ENCODE results near the gene REV3L.
"Not testable (repeated sequence)": the region's sequence is repeated elsewhere in the genome, so short reads cannot be mapped to it uniquely, and the experiment has no call there.

REV3L gene

DNA sequence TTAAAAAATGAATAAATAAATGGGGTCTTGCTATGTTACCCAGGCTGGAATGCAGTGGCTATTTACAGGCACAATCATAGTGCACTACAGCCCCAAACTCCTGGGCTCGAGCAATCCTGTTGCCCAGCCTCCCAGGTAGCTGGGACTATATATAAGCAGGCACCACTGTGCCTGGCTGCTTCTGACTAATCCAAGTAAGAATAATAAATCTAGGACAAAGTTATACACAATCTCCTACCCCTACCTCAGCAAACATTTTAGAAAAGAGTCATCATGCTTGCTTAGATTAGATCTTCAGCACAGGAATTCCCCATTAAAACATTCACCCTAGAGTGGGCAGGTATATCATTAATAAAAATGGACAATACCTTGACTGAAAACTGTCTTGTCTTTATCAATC, 124.6 kb downstream of the REV3L start:
- no peak for DNase-seq

DNA sequence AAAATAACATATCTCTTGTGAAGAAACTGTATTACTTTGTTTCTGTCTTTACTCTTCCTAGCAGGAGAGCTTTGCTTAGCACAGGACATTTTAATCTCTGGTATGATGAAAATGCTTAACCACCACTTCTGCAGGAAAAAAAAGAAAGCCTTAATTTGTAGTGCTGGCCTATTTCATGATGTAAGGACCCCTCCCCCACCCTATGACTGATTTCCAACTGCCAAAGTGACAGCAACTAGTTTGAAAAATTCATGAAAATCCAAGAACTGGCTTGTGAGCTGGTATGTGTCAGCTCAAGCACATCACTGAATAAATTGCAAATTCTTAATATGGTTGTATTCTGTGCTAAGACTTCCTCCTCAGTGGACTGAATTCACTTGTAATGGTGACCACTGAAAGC, 125.3 kb downstream of the REV3L start:
- peak; percentile 48 for DNase-seq

DNA sequence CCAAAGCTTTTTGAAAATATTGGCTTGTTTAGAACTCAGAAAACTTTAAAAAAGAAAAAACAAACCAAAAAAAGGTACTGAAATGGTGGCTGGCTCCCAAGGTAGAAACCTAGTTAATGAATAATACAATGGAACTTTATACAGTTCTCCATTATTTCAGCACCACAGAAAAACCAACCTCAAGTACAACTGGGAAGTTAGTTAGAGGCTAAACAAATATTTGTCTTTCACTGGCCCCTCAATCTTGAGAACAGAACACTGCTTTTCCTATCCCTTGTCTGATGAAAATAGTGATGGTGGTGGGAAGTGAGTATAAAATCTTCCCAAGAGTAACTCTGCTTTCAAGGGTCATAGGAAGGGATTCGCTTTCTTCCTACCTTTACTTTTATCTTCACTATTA, 126.5 kb downstream of the REV3L start:
- DNase-seq = no peak

DNA sequence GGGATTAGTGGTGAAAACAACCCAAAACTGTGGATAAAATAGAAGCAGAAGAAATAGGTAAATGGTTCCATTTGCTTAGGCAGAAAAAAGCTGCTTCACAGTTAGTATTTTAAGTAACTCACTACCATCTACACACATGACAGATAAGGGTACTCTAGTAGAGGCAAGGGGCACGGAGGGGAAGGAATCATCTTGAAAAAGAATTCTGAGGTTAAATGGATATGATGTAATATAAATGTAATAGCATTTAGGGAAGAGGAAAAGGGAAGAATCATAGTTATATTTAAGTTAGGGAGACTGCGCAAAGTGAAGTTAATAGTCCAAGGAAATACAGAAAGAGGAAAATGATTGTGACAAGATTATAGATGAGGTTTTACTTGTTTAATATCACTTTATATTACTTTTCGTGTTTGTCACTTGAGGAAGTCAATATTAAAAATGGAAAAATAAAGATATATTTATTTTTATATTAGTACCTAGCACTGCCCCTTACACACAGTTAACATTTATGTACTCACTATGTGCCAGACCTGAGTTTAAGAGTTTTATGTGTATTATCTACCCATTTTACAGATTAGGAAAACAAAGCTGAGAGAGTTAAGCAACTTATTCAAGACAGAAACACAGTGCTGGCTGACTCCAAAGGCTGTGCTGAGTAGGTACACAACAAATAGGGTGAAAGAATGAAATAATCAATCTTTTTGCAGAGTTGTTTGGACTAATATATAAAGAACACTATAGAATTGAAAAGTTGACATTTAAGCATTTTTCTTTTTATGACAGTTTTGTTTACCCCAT, 128.1 kb downstream of the REV3L start:
- DNase-seq = no peak

DNA sequence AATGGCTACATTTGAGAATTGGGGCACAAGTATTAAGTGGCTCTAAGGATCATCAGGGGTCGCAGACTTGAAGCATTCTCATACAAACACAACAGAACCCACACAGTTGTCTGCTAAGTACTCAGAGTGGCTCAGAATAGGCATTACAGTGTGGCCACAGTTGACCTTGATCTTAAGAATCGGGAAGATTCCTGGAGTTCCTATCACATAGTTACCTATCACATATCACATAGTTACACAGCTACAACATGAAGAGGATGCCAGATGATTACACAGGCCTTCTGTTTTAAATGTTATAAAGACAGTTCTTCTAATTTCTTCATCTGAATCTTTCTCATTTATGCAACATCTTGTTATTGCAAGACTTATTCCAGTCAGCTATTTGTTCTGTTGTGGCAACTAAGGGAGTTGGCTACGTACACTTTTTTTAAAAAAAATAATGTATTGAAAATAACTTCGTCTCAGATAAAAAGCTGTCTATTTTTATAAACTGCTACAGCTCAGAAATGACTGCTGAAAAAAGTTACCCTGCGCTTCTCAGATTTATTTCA, 129.0 kb downstream of the REV3L start:
- no peak for DNase-seq

DNA sequence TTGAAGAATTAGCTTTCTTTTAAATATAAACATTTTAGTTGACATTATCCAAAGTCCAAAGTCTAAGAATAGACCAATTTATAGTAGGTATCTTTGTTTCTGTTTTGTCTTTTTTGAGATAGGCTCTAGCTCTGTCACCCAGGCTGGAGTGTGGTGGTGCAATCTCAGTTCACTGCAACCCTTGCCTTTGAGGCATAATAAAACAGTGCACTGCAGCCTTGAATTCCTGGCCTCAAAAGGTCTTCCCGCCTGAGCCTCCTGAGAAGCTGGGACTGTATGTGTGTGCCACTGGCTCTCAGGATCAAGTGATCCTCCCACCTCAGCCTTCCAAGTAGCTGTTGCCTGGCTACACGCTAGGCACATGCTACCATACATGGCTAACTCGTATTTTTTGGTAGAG, 135.4 kb downstream of the REV3L start:
- DNase-seq = no peak

DNA sequence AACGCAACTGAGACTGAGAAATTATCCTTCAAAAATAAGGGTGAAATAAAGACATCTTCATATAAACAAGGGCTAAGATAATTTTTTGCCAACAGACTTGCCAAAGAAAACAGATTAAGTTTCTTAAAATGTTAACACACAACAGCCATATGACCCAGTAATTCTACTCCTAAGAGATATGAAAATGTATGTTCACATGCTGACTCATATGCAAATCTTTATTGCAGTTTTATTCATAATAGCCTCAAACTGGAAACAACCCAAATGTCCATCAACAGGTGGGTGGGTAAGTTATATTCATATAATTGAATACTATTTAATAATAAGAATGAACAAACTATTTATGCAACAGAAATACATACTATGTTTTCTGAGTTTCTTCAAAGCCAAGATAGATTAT, 140.1 kb downstream of the REV3L start:
- DNase-seq = no peak

DNA sequence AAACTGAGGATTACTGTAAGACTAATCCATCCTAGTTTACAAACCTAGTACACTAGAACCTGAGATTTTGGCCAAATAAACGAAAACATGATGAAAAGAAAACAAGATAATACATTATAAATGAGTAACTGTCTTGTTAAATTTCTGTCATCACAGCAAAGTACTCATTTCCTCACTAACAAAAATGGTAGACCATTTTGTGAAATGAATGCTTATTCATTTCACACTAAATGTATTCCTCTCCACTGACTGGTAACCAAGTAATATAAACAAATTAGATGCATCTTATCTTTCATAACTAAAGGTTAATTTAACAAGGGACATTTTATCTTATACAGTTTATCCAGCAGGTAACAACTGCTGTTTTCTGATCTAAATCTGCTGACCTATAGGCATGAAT, 143.7 kb downstream of the REV3L start:
- DNase-seq = no peak

DNA sequence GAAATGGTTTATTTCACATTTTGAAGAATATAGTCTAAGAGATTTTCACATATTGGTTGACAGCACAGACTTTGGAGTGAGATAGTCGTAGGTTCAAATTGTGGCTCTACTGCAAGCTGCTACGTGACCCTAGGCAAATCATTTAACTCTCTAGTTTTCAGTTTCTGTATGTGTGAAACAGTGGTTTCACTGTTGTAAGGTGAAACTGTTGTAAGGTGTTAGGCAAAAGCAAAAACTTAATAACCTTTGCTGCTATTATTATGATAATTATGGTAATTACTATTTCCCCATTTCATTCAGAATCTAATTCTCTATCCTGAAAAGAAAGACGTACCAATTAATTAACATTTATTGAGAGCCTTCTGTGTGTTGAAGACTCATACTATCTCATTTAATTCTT, 144.2 kb downstream of the REV3L start:
- DNase-seq = no peak

DNA sequence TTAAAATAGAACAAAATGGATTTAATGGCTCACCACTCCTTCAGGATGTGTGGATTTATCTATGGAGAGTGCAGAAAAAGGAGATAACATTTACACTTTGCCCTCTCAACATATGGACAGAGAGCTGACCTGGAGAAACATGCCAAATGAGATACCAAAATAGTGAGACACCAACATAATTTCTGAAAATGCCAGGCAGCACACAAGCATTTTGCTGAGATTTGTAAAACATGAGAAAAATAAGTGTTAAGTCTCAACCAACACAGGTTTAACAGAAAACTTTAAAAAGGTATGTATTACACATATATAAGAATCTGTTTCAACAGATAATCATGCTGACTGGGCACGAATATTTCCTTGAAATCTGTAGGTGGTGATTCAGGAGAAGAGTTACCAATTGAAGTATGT, 145.2 kb downstream of the REV3L start:
- no peak for DNase-seq

DNA sequence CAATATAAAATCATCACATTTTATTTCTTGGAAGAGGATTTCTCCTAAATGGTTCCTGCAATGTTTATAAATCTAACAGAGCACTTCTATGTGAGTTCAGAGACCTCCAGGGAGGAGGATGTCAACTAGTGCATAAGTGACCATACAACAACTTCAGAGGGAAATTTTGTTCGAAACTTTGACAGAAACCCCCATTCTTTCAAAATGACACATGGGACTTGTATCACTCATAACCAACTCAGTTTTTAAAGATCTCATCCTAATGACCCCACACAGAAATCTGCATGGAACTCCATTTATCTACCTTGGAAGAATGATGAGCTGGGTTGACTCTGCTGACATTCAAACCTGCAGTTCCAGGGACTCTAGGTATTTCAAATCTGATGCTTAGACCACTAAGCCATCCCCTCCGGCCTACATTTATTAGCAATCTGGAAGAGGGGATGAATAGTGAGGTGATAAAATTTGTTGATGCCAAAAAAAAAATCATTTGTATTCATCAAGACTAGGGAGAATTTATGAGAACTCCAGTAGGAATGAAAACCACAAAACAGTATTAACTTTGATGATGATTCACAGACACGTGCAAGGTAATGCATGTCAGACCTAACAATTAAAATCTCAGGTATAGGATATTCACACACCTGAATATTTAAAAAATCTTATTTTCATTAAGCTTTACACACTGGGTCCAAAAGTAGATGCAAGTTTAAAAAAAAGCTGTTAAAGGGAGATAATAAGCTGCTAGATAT, 153.0 kb downstream of the REV3L start:
- no peak for DNase-seq

DNA sequence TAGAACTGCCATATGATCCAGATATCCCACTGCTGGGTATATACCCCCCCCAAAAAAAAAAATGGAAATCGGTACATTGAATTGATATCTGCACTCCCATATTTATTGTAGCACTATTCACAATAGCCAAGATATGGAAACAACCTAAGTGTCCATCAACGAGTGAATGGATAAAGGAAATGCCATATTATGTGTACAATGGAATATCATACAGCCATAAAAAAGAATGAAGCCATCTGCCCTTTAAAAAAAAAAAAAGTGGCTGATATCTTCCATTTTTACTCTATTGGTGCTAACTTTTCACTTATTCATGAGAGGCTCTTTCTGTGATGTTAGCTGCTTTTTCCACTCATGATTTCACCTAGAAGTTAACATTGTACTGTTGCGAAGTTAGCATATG, 156.5 kb downstream of the REV3L start:
- no peak for DNase-seq

DNA sequence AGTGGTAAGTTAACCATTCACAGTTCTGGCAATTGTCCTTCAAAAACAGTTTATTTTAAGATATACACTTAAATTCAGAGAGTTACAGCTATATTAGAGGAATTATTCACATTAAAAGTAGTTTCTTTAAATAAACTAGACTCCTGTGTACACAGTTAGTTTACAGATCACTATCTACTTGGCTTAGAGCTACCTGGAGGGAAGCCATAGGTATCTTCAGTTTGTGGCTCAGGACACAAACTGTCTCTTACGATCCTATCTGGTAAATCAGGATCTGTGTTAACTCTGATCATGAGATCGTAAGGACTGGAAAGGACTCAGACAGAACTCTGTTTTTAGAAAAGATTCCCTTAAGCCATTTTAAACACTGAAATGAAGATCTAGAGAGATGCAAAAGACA, 160.9 kb downstream of the REV3L start:
- DNase-seq = no peak

DNA sequence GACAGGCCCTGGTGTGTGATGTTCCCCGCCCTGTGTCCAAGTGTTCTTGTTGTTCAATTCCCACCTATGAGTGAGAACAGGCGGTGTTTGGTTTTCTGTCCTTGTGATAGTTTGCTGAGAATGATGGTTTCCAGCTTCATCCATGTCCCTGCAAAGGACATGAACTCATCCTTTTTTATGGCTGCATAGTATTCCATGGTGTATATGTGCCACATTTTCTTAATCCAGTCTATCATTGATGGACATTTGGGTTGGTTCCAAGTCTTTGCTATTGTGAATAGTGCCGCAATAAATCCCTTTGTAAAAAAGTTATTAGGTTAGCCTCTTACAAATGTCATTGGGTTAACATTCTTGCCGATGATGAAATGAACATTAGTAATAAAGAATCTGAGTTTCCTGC, 175.1 kb downstream of the REV3L start:
- DNase-seq = not testable (repeated sequence)

DNA sequence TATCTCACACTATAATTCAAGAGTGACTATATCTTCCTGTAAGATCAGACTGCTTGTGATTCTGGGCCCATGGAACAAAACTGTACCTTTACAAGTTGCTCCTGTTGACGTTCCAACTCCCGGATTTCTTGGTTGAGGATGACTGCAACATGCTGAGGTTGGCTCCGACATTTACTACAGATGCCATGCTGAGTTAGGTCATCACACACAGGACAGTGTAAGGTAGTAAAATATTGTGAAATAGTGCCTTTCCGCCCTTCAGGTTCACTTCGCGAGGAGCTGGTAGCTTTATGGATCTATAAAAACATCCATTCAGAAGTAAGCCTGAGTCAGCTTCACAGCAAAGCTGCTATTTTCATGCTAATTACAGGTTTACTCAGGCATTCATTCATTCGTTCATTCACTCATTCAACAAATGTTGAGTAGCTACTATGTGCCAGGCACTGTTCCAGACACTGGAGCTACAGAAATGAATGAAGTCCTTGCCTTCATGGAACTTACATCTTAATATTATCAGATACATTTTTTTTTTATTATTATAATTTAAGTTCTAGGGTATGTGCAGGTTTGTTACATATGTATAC, 175.7 kb downstream of the REV3L start:
- DNase-seq = no peak

DNA sequence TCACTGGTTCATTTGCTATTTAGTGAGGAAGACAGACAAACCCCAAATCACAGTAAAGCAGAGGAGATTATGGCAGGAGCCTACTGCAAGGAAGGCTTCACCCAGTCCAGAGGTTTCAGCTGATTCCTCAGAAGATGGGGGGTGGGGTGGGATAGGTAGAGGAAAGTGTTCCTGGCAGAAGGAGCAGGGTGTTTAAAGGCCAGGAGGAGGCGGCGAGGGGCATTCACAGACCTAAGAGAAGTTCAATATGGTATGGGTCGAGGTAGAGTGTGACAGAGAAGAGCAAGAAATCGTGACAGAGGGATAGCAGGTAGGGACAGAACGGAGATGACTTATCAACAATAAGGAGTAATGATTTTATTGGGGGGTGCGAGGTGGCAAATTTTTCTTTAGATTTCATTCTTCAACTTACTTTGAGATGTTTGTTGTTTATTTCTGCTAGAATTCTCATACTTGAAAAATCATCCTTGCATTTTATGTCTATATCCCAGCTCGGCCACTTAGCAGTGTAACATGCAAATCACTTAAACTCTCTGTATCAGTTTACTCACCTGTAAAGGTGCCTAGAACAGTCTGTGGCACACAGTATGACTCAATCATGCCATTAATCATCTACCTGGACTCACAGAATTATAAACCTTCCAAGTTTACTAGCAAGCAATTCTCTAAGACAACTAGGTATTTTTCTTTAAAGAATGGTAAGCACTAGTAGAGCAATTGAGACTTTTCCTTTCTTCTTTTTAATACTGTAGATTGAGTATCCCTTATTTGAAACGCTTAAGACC, 176.7 kb downstream of the REV3L start:
- no peak for DNase-seq

DNA sequence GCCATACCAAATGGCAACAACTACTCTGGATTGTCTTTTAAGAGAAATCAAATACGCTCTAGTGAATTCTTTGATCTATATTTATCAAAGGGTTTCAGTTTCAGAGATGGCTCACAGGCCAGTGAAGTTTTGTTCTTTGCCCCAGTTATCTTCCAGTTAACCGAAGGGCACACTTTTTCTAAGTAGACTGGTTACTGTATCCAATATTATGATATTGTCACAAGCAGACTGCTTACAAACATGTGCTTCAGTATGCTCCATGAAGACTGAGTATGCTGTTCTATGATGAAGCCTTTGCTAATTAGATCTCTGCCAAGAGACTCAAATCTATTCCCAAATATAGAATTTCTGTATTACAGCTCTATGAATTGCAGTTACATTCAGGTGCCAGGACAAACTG, 181.1 kb downstream of the REV3L start:
- no peak for DNase-seq

DNA sequence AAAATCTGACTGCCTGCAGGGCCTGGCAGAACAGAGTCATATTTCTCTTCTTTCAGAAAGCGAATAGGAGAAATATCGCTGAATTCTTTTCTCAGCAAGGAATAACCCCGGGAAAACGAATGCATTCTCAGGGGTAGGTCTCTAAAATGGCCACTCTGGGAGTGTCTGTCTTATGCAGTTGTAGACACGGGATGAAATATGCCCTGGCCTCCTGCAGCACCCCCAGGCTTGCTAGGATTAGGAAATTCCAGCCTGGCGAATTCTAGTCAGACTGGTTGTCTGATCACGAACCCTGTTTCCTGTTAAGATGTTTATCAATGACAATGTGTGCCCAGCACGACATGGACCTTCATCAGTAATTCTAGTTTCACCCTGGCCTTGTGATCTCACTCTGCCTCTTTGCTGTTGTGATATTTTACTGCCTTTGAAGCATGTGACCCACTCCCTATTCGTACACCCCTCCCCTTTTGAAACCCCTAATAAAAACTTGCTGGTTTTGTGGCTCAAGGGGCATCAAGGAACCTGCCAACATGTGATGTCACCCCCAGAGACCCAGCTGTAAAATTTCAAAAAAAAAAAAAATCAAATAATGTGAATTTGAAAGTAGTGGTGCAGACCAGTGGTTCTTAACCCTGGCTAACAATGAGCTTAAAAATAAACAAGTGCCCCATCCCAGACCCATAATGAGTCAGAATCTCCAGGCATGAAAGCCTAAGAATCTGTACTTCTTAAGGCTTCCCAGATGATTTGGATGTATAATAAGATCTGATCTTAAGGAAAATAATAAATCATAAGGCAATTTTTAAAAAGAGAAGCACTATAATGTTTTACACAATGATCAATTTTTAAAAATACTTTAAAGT, 181.8 kb downstream of the REV3L start:
- DNase-seq = peak; percentile 13

DNA sequence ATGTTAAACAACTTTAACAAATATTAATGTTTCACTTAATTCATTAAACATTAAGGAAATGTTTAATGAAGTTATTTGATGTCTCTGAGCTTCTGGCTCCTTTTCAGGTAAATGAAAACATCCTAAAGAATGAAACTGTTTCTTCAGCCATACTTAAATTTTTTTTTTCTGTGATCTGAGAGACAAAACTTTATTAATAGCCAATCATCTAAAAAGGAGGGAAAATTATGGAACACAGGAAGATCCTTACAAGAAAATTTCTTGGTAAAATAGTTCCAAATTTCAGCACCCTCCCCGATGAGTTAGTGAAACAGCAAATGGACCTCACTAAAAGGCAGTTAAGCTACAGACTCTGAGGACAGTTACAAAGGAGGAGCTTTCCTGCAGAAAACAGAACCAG, 185.2 kb downstream of the REV3L start:
- DNase-seq = no peak

DNA sequence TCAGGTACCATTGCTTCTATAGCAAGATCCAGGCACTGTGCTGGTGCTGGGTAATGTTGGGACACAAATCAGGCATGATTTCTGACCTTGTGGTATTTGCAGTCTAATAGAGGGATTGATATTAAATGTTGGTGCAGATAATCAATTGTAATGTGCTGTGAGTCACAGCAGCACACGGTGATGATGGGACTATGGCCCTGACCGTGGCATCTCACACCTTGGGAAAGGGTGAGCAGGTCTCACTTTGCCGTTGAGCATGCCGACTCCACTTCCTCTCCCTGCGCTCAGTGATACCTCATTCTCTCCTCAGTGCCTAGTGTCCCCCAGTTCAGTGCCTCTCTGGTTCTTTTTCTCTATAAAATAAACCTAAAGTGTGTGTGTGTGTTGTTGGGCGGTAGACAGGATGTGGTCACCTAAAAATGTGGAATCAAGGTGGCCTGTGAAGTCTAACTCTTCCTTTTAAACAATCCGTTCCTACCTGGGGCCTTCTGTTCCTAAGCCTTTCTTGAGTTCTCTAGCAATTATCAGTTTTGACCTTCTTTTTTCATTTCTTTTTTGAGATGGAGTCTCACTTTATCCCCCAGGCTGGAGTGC, 188.5 kb downstream of the REV3L start:
- no peak for DNase-seq

Data from fibroblast of skin of back (primary cell).